Keratinocyte (primary cell): ENCODE measurements around the gene SND1. TPM values are rescaled to one million over a fixed set of nuclear protein-coding genes. Genes with fewer than 3 reads are reported as not detected.

Experiments
- DNase-seq: peaks from one replicate; pipeline ENCODE4 v3.0.0-alpha.2; 2011; ENCODE audit warnings: low read depth, missing footprints, low spot score
- FAIRE-seq: peaks from 2 replicates; lab custom pipeline; 2011; peaks lifted over from hg19 to GRCh38; lab: Jason Lieb, UNC
- H2AFZ ChIP-seq: 2 replicates; pipeline ENCODE4 v1.6.0; 2012; ENCODE audit warnings: low read length, control low read depth, inconsistent platforms; ENCODE audit not compliant: control insufficient read depth
- H3K27ac ChIP-seq: 2 replicates; pipeline ENCODE4 v1.5.1; 2011; ENCODE audit warnings: low read length; ENCODE audit not compliant: control insufficient read depth, insufficient read depth
- H3K27me3 ChIP-seq: 3 replicates; pipeline ENCODE4 v1.6.0; 2011; ENCODE audit warnings: low read length; ENCODE audit not compliant: control insufficient read depth, insufficient read depth; ENCODE audit errors: extremely low read depth
- H3K36me3 ChIP-seq, 2 experiments: 2 replicates in 1 of 2; 3 replicates in 1 of 2; pipeline ENCODE4 v1.5.1; 2011; ENCODE audit warnings: low read length in 2 of 2, mild to moderate bottlenecking in 1 of 2; ENCODE audit not compliant: control insufficient read depth in 2 of 2, insufficient read depth in 2 of 2; ENCODE audit errors: extremely low read depth in 1 of 2
- H3K4me1 ChIP-seq: 3 replicates; pipeline ENCODE4 v1.5.1; 2011; ENCODE audit warnings: low read length; ENCODE audit not compliant: control insufficient read depth, insufficient read depth; ENCODE audit errors: extremely low read depth
- H3K4me2 ChIP-seq: 3 replicates; pipeline ENCODE4 v1.6.0; 2011; ENCODE audit warnings: low read depth, low read length; ENCODE audit not compliant: control insufficient read depth, insufficient read depth; ENCODE audit errors: extremely low read depth
- H3K4me3 ChIP-seq, 3 experiments: fragments of 200-600 bp in 1 of 3; sonication (generic) in 1 of 3; 2 replicates in 2 of 3; 3 replicates in 1 of 3; pipeline ENCODE4 v1.5.1; 2011 to 2016; ENCODE audit warnings: low read length in 3 of 3, mild to moderate bottlenecking in 3 of 3, control low read depth in 2 of 3, inconsistent platforms in 1 of 3, low read depth in 1 of 3, mixed read lengths in 1 of 3, mixed run types in 1 of 3, moderate library complexity in 1 of 3; ENCODE audit not compliant: control insufficient read depth in 2 of 3, insufficient read depth in 2 of 3; ENCODE audit errors: extremely low read depth in 1 of 3
- H3K79me2 ChIP-seq: 2 replicates; pipeline ENCODE4 v1.6.0; 2012; ENCODE audit warnings: low read length; ENCODE audit not compliant: control insufficient read depth, insufficient read depth
- H3K9ac ChIP-seq: 3 replicates; pipeline ENCODE4 v1.6.0; 2011; ENCODE audit warnings: low read length; ENCODE audit not compliant: control insufficient read depth, insufficient read depth; ENCODE audit errors: extremely low read depth
- H3K9me1 ChIP-seq: 3 replicates; pipeline ENCODE4 v1.6.0; 2011; ENCODE audit warnings: low read length; ENCODE audit not compliant: control insufficient read depth, insufficient read depth; ENCODE audit errors: extremely low read depth
- H3K9me3 ChIP-seq: 2 replicates; pipeline ENCODE4 v1.5.1; 2012; ENCODE audit warnings: low read depth, low read length; ENCODE audit not compliant: control insufficient read depth
- H4K20me1 ChIP-seq: 3 replicates; pipeline ENCODE4 v1.6.0; 2011; ENCODE audit warnings: low read length; ENCODE audit not compliant: control insufficient read depth, insufficient read depth; ENCODE audit errors: extremely low read depth
- EZH2 ChIP-seq: IDR thresholded peaks from one replicate; pipeline ENCODE4 v1.6.1; 2012; ENCODE audit warnings: inconsistent platforms, mild to moderate bottlenecking, low read length, moderate library complexity
- dilution Hi-C: fragments of 300-500 bp; cut with MboI; formaldehyde crosslinking; loops from one replicate; pipeline ENCODE4 v1.7.0; 2020; ENCODE audit warnings: low sequenced_read_pairs; ENCODE audit not compliant: extremely low pct_ligation_motif_present
- polyA minus RNA-seq, 3 experiments: library from RNA; depleted of rRNA, polyadenylated mRNA; stranded (reverse); fragments of >200 nt; gene quantifications; 1 replicate in 1 of 3; 2 replicates in 1 of 3; 3 replicates in 1 of 3; pipeline ENCODE4 v1.2.3, GENCODE V29; 2011
- polyA plus RNA-seq, 5 experiments: library from polyadenylated mRNA; depleted of rRNA in 3 of 5; stranded (reverse) in 3 of 5; stranded (forward) in 1 of 5; unstranded in 1 of 5; fragments of >200 nt; gene quantifications; 1 replicate in 1 of 5; 2 replicates in 3 of 5; 3 replicates in 1 of 5; pipeline versions ENCODE4 v1.2.1 to v1.2.3, GENCODE V29; 2011 to 2012; ENCODE audit warnings: missing spikeins in 2 of 5, low read depth in 1 of 5, low replicate concordance in 1 of 5
- TF ChIP-seq, protein P1 (sequence below), 3 experiments: IDR thresholded peaks in 1 of 3; conservative IDR thresholded peaks in 1 of 3; optimal IDR thresholded peaks in 1 of 3; 2 replicates in 2 of 3; 3 replicates in 1 of 3; pipeline versions ENCODE3 to v1.5.1; 2011; ENCODE audit warnings: low read length in 3 of 3, mild to moderate bottlenecking in 3 of 3, moderate library complexity in 2 of 3, control low read depth in 1 of 3, inconsistent platforms in 1 of 3; ENCODE audit not compliant: insufficient read depth in 2 of 3; ENCODE audit errors: extremely low read depth in 1 of 3

The SND1 gene
- 140 to 173 TPM (median 150 TPM) in 3 replicates for polyA plus RNA-seq
- 73.6 TPM for polyA plus RNA-seq (2011; ENCODE audit: low read depth)
- 131 and 140 TPM in 2 replicates for polyA plus RNA-seq (2011; cell fraction: cytosol; rRNA removed)
- 170 and 189 TPM in 2 replicates for polyA plus RNA-seq (2011; cell fraction: nucleus; rRNA removed)
- polyA plus RNA-seq (2012; ENCODE audit: low replicate concordance): 102 and 186 TPM in 2 replicates
- 190 to 271 TPM (median 243 TPM) in 3 replicates for polyA minus RNA-seq
- 253 TPM for polyA minus RNA-seq (2011; cell fraction: cytosol; rRNA and poly(A)+ RNA removed)
- polyA minus RNA-seq (2011; cell fraction: nucleus; rRNA and poly(A)+ RNA removed): 156 and 281 TPM in 2 replicates

DNA sequence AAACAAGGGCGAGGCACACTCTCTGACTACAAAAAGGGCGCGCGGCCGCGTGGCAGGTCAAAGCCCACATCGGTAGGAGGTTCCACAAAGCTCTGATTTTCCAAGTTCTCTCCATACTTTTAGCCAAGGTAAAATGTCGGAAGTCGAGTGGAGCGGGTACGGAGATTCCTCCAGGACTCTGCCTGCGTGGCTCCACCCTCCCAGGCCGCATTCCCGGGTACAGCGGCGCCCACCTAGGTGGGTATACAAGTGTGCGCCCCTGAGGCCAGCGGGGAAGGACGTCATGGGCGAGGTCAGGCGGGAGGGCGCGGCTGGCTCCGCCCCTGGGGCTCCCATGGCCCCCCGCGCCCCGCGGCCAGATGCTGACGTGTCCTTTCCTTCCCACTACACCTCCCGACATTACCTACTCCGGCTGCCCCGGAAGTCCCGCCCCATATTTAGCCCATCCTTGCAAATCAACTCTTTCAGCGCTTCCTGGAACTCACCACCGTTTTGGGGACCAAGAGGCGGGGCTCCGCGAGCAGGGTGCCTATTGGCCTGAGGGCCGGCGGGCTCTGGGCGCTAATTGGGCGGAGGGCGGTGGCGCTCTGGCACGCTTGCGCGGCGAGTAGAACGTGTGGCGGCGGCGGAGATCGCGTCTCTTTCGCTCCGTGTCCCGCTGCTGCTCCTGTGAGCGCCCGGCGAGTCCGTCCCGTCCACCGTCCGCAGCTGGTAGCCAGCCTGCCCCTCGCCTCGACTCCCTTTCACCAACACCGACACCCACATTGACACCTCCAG lies at the start of gene SND1:
TSS of gene SND1 (plus strand) at position 639 of the 777 bp plus-strand sequence. CDS start 180 bp downstream, outside the sequence.
- peak within 1 kb of the TSS; percentile 96 for H3K9ac ChIP-seq
- peaks cover 27% of the 10 kb centered on the region for H3K4me1 ChIP-seq
- H3K9me1 ChIP-seq: peaks cover 4% of the 10 kb centered on the region
- no peak for TF ChIP-seq EZH2
- TF ChIP-seq, protein P1, sequence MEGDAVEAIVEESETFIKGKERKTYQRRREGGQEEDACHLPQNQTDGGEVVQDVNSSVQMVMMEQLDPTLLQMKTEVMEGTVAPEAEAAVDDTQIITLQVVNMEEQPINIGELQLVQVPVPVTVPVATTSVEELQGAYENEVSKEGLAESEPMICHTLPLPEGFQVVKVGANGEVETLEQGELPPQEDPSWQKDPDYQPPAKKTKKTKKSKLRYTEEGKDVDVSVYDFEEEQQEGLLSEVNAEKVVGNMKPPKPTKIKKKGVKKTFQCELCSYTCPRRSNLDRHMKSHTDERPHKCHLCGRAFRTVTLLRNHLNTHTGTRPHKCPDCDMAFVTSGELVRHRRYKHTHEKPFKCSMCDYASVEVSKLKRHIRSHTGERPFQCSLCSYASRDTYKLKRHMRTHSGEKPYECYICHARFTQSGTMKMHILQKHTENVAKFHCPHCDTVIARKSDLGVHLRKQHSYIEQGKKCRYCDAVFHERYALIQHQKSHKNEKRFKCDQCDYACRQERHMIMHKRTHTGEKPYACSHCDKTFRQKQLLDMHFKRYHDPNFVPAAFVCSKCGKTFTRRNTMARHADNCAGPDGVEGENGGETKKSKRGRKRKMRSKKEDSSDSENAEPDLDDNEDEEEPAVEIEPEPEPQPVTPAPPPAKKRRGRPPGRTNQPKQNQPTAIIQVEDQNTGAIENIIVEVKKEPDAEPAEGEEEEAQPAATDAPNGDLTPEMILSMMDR (optimal IDR thresholded peaks at IDR 0.05 in 1 of 3, IDR thresholded peaks at IDR 0.05 in 1 of 3, conservative IDR thresholded peaks at IDR 0.05 in 1 of 3; ENCODE audit: extremely low read depth in 1 of 3, insufficient read depth in 2 of 3, low read length in 3 of 3): peak in 1 of 3 experiments; percentile 3
- H3K27me3 ChIP-seq: no peaks in the 10 kb centered on the region
- H3K79me2 ChIP-seq: peaks cover 47% of the 10 kb centered on the region
- peak within 1 kb of the TSS; percentile 90 for H3K4me2 ChIP-seq
- peak within 1 kb of the TSS; percentile 69 to 82 (median 76) for H3K4me3 ChIP-seq
- no peaks in the 10 kb centered on the region for H3K9me3 ChIP-seq
- H2AFZ ChIP-seq: peak within 1 kb of the TSS; percentile 89
- H3K27ac ChIP-seq: peak within 1 kb of the TSS; percentile 96
- H3K36me3 ChIP-seq: peaks cover 0 to 12% of the 10 kb centered on the region in 2 experiments
- dilution Hi-C loops: no loop called here
- H4K20me1 ChIP-seq: peaks cover 27% of the 10 kb centered on the region
- FAIRE-seq: no peak
- DNase-seq: peak; percentile 93

- no peak for FAIRE-seq
- H3K4me1 ChIP-seq: no peaks in the 10 kb centered on the region
These were observed 43.5 kb upstream of the SND1 start for GRCh38 chr7:127608446-127608845.

More at GRCh38 chr7:127608446-127608845, 43.5 kb upstream of the SND1 start:
- DNase-seq: no peak
- H3K9me3 ChIP-seq: no peaks in the 10 kb centered on the region
- no peak overlapping the region for H2AFZ ChIP-seq
- H3K27ac ChIP-seq: no peak overlapping the region
- TF ChIP-seq, protein P1 (optimal IDR thresholded peaks at IDR 0.05 in 1 of 3, IDR thresholded peaks at IDR 0.05 in 1 of 3, conservative IDR thresholded peaks at IDR 0.05 in 1 of 3; ENCODE audit: extremely low read depth in 1 of 3, insufficient read depth in 2 of 3, low read length in 3 of 3): no peak
- no peak for TF ChIP-seq EZH2
- no peaks in the 10 kb centered on the region for H3K36me3 ChIP-seq
- H3K4me3 ChIP-seq: no peak overlapping the region
- no peaks in the 10 kb centered on the region for H3K9me1 ChIP-seq
- dilution Hi-C loops: no loop called here
- no peak overlapping the region for H3K9ac ChIP-seq
- H3K79me2 ChIP-seq: no peaks in the 10 kb centered on the region
- H3K27me3 ChIP-seq: peaks cover 2% of the 10 kb centered on the region
- no peak overlapping the region for H3K4me2 ChIP-seq
- H4K20me1 ChIP-seq: no peaks in the 10 kb centered on the region
